Sciatic nerve (tissue), 2 donors: ENCODE measurements around the gene CLIC4. TPM values are rescaled to one million over a fixed set of nuclear protein-coding genes. Genes with fewer than 3 reads are reported as not detected.
"Not testable (repeated sequence)": the region's sequence is repeated elsewhere in the genome, so short reads cannot be mapped to it uniquely, and the experiment has no call there.

Source experiments
- ATAC-seq: fragments of 200-7000 bp; cut with Tn5 transposase; one replicate; pipeline ENCODE4 v1.9.1; 2020; ENCODE audit warnings: mild to moderate bottlenecking, moderate library complexity
- DNase-seq: peaks from one replicate; pipeline ENCODE4 v3.0.0-alpha.2; 2020; ENCODE audit warnings: low spot score
- intact Hi-C: fragments of 100-400 bp; cut with DNase I; formaldehyde crosslinking; loops from one replicate; pipeline ENCODE4 v1.14.2; 2022
- total RNA-seq: library from RNA; stranded (reverse); fragmentation: NEBNext Ultra II Directional; extraction: Animal tissue kit (Norgen Biotek cat#: 25700); gene quantifications from one replicate; pipeline ENCODE4 v1.2.1, GENCODE V29; 2021
- donor health status: DM: no; HTN: no; CAD: no.
- donor health status: DM: no; HTN: no; CAD: no.

Gene CLIC4
- 387 TPM for total RNA-seq

GRCh38 chr1:24744911-24745710 is at the start of gene CLIC4:
Gene CLIC4 (plus strand): TSS chr1:24745447. CDS start chr1:24745554, 107 bp downstream.
- intact Hi-C loops = loop anchor here (5.0 kb wide), 1 partner anchor 82 kb away; no protein-coding TSS in a partner anchor
- DNase-seq (peak; percentile 100), ATAC-seq (peak; percentile 96)

- DNase-seq (no peak), ATAC-seq (no peak)
- intact Hi-C loops = no loop called here
Observed at GRCh38 chr1:24696041-24696755, 49.0 kb upstream of the CLIC4 start.

GRCh38 chr1:24696756-24697330 is 48.4 kb upstream of the CLIC4 start:
- ATAC-seq = no peak
- intact Hi-C loops = no loop called here
- no peak for DNase-seq

GRCh38 chr1:24697453-24698001 is 47.7 kb upstream of the CLIC4 start:
- ATAC-seq, DNase-seq, intact Hi-C loops: not testable (repeated sequence)

GRCh38 chr1:24698326-24698725 is 46.9 kb upstream of the CLIC4 start:
- ATAC-seq, intact Hi-C loops, DNase-seq: not testable (repeated sequence)

GRCh38 chr1:24699628-24700027 is 45.6 kb upstream of the CLIC4 start:
- intact Hi-C loops = no loop called here
- ATAC-seq (no peak), DNase-seq (no peak)

- no peak for DNase-seq
- intact Hi-C loops = no loop called here
- no peak for ATAC-seq
Observed at GRCh38 chr1:24702511-24703293, 42.5 kb upstream of the CLIC4 start.

GRCh38 chr1:24704411-24705259 is 40.6 kb upstream of the CLIC4 start:
- DNase-seq (peak; percentile 77), ATAC-seq (peak; percentile 53)
- intact Hi-C loops = no loop called here

- intact Hi-C loops = no loop called here
- peak; percentile 91 for DNase-seq
Observed at GRCh38 chr1:24705260-24706073, 39.8 kb upstream of the CLIC4 start.

GRCh38 chr1:24706074-24706389 is 39.2 kb upstream of the CLIC4 start:
- DNase-seq, ATAC-seq, intact Hi-C loops: not testable (repeated sequence)

More at GRCh38 chr1:24705260-24706073, 39.8 kb upstream of the CLIC4 start:
- ATAC-seq = peak; percentile 99

GRCh38 chr1:24707687-24708086 is 37.6 kb upstream of the CLIC4 start:
- intact Hi-C loops = no loop called here
- no peak for ATAC-seq
- no peak for DNase-seq

GRCh38 chr1:24708938-24709337 is 36.3 kb upstream of the CLIC4 start:
- DNase-seq (no peak), ATAC-seq (no peak)
- intact Hi-C loops = no loop called here

GRCh38 chr1:24709791-24710441 is 35.3 kb upstream of the CLIC4 start:
- ATAC-seq = no peak
- no peak for DNase-seq
- intact Hi-C loops = no loop called here

GRCh38 chr1:24711329-24711728 is 33.9 kb upstream of the CLIC4 start:
- DNase-seq (no peak), ATAC-seq (no peak)
- intact Hi-C loops = no loop called here

GRCh38 chr1:24713176-24713575 is 32.1 kb upstream of the CLIC4 start:
- intact Hi-C loops = no loop called here
- no peak for ATAC-seq

GRCh38 chr1:24713736-24714135 is 31.5 kb upstream of the CLIC4 start:
- ATAC-seq = no peak
- intact Hi-C loops = no loop called here
- no peak for DNase-seq

More at GRCh38 chr1:24713176-24713575, 32.1 kb upstream of the CLIC4 start:
- no peak for DNase-seq
